ENCODE data around the gene ADPRM.

- TF ChIP-seq EZH2 (IDR thresholded peaks at IDR 0.05; ENCODE audit: borderline replicate concordance, low read length) (no peak), CTCF (conservative IDR thresholded peaks at IDR 0.05 in 1 of 2, IDR thresholded peaks at IDR 0.05 in 1 of 2; ENCODE audit: extremely low read depth in 1 of 2, insufficient read depth in 1 of 2, low read depth in 1 of 2, low read length in 2 of 2) (no peak)
These were observed 32.2 kb downstream of the ADPRM start, which contains the start of gene TMEM220 for GRCh38 chr17:10729334-10730193.
